Measurements from ENCODE around the gene BCL2L15. TPM values are rescaled to one million over a fixed set of nuclear protein-coding genes. Genes with fewer than 3 reads are reported as not detected.

Gene BCL2L15
- total and polyA plus RNA-seq, 2 experiments from 2014 or later = 0.32 TPM; not detected in 1

- no peak for DNase-seq
- H3K4me1 ChIP-seq (ENCODE audit: insufficient read depth) = no peaks in the 10 kb centered on the region
- TF ChIP-seq EZH2phosphoT487 (IDR thresholded peaks at IDR 0.05; ENCODE audit: insufficient read depth, low read depth) (no peak), EZH2 (IDR thresholded peaks at IDR 0.05; ENCODE audit: insufficient read depth, poor library complexity, severe bottlenecking) (no peak)
- WGBS, 2 experiments (ENCODE audit: low coverage in 1 of 2, low lambda C conversion rate in 2 of 2, missing lambda C conversion rate in 2 of 2) = 96 to 100% methylated on average over 3 of the region's 3 CpGs
- no peaks in the 10 kb centered on the region for H4K20me1 ChIP-seq (ENCODE audit: insufficient read depth)
- H3K9me3 ChIP-seq (ENCODE audit: low read depth) = no peaks in the 10 kb centered on the region
- peaks cover 10% of the 10 kb centered on the region; the same call in 1 of the 2 replicates for H3F3A ChIP-seq (ENCODE audit: insufficient read depth)
- H3K4me3 ChIP-seq = no peak overlapping the region
- in situ Hi-C loops (cut with MboI) = no loop called here
- no peak overlapping the region for H3K9ac ChIP-seq
- no peak overlapping the region for H3K27ac ChIP-seq
- H3K4me2 ChIP-seq (ENCODE audit: unreplicated experiment) = no peak overlapping the region
- no peak overlapping the region for H2AFZ ChIP-seq
- no peaks in the 10 kb centered on the region for H3K27me3 ChIP-seq (replicated peaks; ENCODE audit: insufficient read depth)
- no peaks in the 10 kb centered on the region for H3K79me2 ChIP-seq (ENCODE audit: insufficient read depth)
- peaks cover 16% of the 10 kb centered on the region; the same call in 1 of the 2 replicates for H3K36me3 ChIP-seq (ENCODE audit: low read depth)
- H3K9me2 ChIP-seq (ENCODE audit: insufficient read depth) = no peaks in the 10 kb centered on the region
These were observed 5.9 kb upstream of the BCL2L15 start for GRCh38 chr1:113893267-113893666.

- DNase-seq = no peak
- 0 out of 2 replicates have a peak, but pooled peaks cover 1% of the 10 kb centered on the region for H3K36me3 ChIP-seq (ENCODE audit: low read depth)
- no peaks in the 10 kb centered on the region for H3K79me2 ChIP-seq (ENCODE audit: insufficient read depth)
- in situ Hi-C loops (cut with MboI) = no loop called here
- H4K20me1 ChIP-seq (ENCODE audit: insufficient read depth) = no peaks in the 10 kb centered on the region
- no peak overlapping the region for H3K4me3 ChIP-seq
- WGBS, 2 experiments (ENCODE audit: low coverage in 1 of 2, low lambda C conversion rate in 2 of 2, missing lambda C conversion rate in 2 of 2) = 90 to 91% methylated on average over 11 of the region's 11 CpGs
- no peak overlapping the region for H2AFZ ChIP-seq
- no peak overlapping the region for H3K27ac ChIP-seq
- no peaks in the 10 kb centered on the region for H3K4me1 ChIP-seq (ENCODE audit: insufficient read depth)
- H3F3A ChIP-seq (ENCODE audit: insufficient read depth) = peaks cover 10% of the 10 kb centered on the region; the same call in 1 of the 2 replicates
- no peaks in the 10 kb centered on the region for H3K27me3 ChIP-seq (replicated peaks; ENCODE audit: insufficient read depth)
- no peaks in the 10 kb centered on the region for H3K9me2 ChIP-seq (ENCODE audit: insufficient read depth)
- no peak overlapping the region for H3K4me2 ChIP-seq (ENCODE audit: unreplicated experiment)
- TF ChIP-seq EZH2phosphoT487 (IDR thresholded peaks at IDR 0.05; ENCODE audit: insufficient read depth, low read depth) (no peak), EZH2 (IDR thresholded peaks at IDR 0.05; ENCODE audit: insufficient read depth, poor library complexity, severe bottlenecking) (no peak)
- no peak overlapping the region for H3K9ac ChIP-seq
- no peaks in the 10 kb centered on the region for H3K9me3 ChIP-seq (ENCODE audit: low read depth)
These were observed 4.3 kb upstream of the BCL2L15 start for GRCh38 chr1:113891631-113892220.

- no peak for DNase-seq
- in situ Hi-C loops (cut with MboI) = no loop called here
- H3K9me2 ChIP-seq (ENCODE audit: insufficient read depth) = no peaks in the 10 kb centered on the region
These were observed 3.4 kb upstream of the BCL2L15 start for GRCh38 chr1:113890816-113891215.

GRCh38 chr1:113886417-113887401 lies 672 bp downstream of the BCL2L15 start:
- Histone ChIP-seq H3K9ac (no peak overlapping the region), H3K79me2 (ENCODE audit: insufficient read depth) (no peaks in the 10 kb centered on the region), H3K27ac (no peak overlapping the region), H3K36me3 (ENCODE audit: low read depth) (no peaks in the 10 kb centered on the region), H2AFZ (no peak overlapping the region), H3K4me1 (ENCODE audit: insufficient read depth) (no peaks in the 10 kb centered on the region), H3K4me3 (no peak overlapping the region), H3K27me3 (replicated peaks; ENCODE audit: insufficient read depth) (no peaks in the 10 kb centered on the region), H3K9me2 (ENCODE audit: insufficient read depth) (no peaks in the 10 kb centered on the region), H4K20me1 (ENCODE audit: insufficient read depth) (no peaks in the 10 kb centered on the region), H3K9me3 (ENCODE audit: low read depth) (no peaks in the 10 kb centered on the region), H3F3A (ENCODE audit: insufficient read depth) (no peaks in the 10 kb centered on the region), H3K4me2 (ENCODE audit: unreplicated experiment) (no peak overlapping the region)
- DNase-seq = no peak
- no peak for TF ChIP-seq EZH2 (IDR thresholded peaks at IDR 0.05; ENCODE audit: insufficient read depth, poor library complexity, severe bottlenecking)
- no peak for TF ChIP-seq EZH2phosphoT487 (IDR thresholded peaks at IDR 0.05; ENCODE audit: insufficient read depth, low read depth)
- WGBS, 2 experiments (ENCODE audit: low coverage in 1 of 2, low lambda C conversion rate in 2 of 2, missing lambda C conversion rate in 2 of 2) = 92 to 95% methylated on average over 17 of the region's 17 CpGs
- in situ Hi-C loops (cut with MboI) = no loop called here

More at GRCh38 chr1:113890816-113891215, 3.4 kb upstream of the BCL2L15 start:
- Histone ChIP-seq H3F3A (ENCODE audit: insufficient read depth) (peaks cover 10% of the 10 kb centered on the region; the same call in 1 of the 2 replicates), H3K9ac (no peak overlapping the region), H3K4me1 (ENCODE audit: insufficient read depth) (no peaks in the 10 kb centered on the region), H4K20me1 (ENCODE audit: insufficient read depth) (no peaks in the 10 kb centered on the region), H3K9me3 (ENCODE audit: low read depth) (no peaks in the 10 kb centered on the region), H3K27ac (no peak overlapping the region), H3K4me2 (ENCODE audit: unreplicated experiment) (no peak overlapping the region), H3K36me3 (ENCODE audit: low read depth) (no peaks in the 10 kb centered on the region), H2AFZ (no peak overlapping the region), H3K4me3 (no peak overlapping the region), H3K27me3 (replicated peaks; ENCODE audit: insufficient read depth) (no peaks in the 10 kb centered on the region), H3K79me2 (ENCODE audit: insufficient read depth) (no peaks in the 10 kb centered on the region)
- TF ChIP-seq EZH2 (IDR thresholded peaks at IDR 0.05; ENCODE audit: insufficient read depth, poor library complexity, severe bottlenecking) (no peak), EZH2phosphoT487 (IDR thresholded peaks at IDR 0.05; ENCODE audit: insufficient read depth, low read depth) (no peak)
- 64 to 67% methylated on average over 2 of the region's 2 CpGs for WGBS, 2 experiments (ENCODE audit: low coverage in 1 of 2, low lambda C conversion rate in 2 of 2, missing lambda C conversion rate in 2 of 2)

Measured in GM23248 (cell line).